Measurements from ENCODE around the gene EFCAB9.
"Not testable (repeated sequence)": the region's sequence is repeated elsewhere in the genome, so short reads cannot be mapped to it uniquely, and the experiment has no call there.

The EFCAB9 gene

GRCh38 chr5:172188893-172189692 lies 4.9 kb upstream of the EFCAB9 start:
- no peak for DNase-seq (ENCODE audit: low spot score)

GRCh38 chr5:172189693-172190296 lies 4.2 kb upstream of the EFCAB9 start:
- DNase-seq (ENCODE audit: low spot score) = no peak

GRCh38 chr5:172194985-172195774 lies 1.2 kb downstream of the EFCAB9 start:
- no peak for DNase-seq (ENCODE audit: low spot score)

GRCh38 chr5:172197775-172198174 lies 3.8 kb downstream of the EFCAB9 start:
- DNase-seq (ENCODE audit: low spot score) = not testable (repeated sequence)

GRCh38 chr5:172199446-172199845 lies 5.5 kb downstream of the EFCAB9 start:
- DNase-seq (ENCODE audit: low spot score) = no peak

- no peak for DNase-seq (ENCODE audit: low spot score)
Observed at GRCh38 chr5:172200476-172200875, 6.5 kb downstream of the EFCAB9 start.

GRCh38 chr5:172205984-172206383 lies 12.0 kb downstream of the EFCAB9 start:
- not testable (repeated sequence) for DNase-seq (ENCODE audit: low spot score)

GRCh38 chr5:172207511-172207910 lies 13.5 kb downstream of the EFCAB9 start:
- DNase-seq (ENCODE audit: low spot score) = no peak

- no peak for DNase-seq (ENCODE audit: low spot score)
Observed at GRCh38 chr5:172209714-172210113, 15.7 kb downstream of the EFCAB9 start.

GRCh38 chr5:172211676-172212075 lies 17.7 kb downstream of the EFCAB9 start:
- no peak for DNase-seq (ENCODE audit: low spot score)

GRCh38 chr5:172213126-172213525 lies 19.2 kb downstream of the EFCAB9 start:
- DNase-seq (ENCODE audit: low spot score) = no peak

- no peak for DNase-seq (ENCODE audit: low spot score)
Observed at GRCh38 chr5:172216345-172216744, 22.4 kb downstream of the EFCAB9 start.

- DNase-seq (ENCODE audit: low spot score) = no peak
Observed at GRCh38 chr5:172219296-172219695, 25.3 kb downstream of the EFCAB9 start.

GRCh38 chr5:172223901-172224873 lies 30.2 kb downstream of the EFCAB9 start:
- DNase-seq (ENCODE audit: low spot score) = no peak

GRCh38 chr5:172224996-172225395 lies 31.0 kb downstream of the EFCAB9 start:
- no peak for DNase-seq (ENCODE audit: low spot score)

GRCh38 chr5:172229904-172230303 lies 35.9 kb downstream of the EFCAB9 start:
- DNase-seq (ENCODE audit: low spot score) = no peak

- no peak for DNase-seq (ENCODE audit: low spot score)
Observed at GRCh38 chr5:172234031-172234430, 40.1 kb downstream of the EFCAB9 start.

GRCh38 chr5:172235132-172235780 lies 41.3 kb downstream of the EFCAB9 start:
- DNase-seq (ENCODE audit: low spot score) = no peak

GRCh38 chr5:172235827-172236736 lies 42.1 kb downstream of the EFCAB9 start:
- no peak for DNase-seq (ENCODE audit: low spot score)

- no peak for DNase-seq (ENCODE audit: low spot score)
Observed at GRCh38 chr5:172238334-172238733, 44.4 kb downstream of the EFCAB9 start.

All from kidney capillary endothelial cell (primary cell).